HG02763 (cell line): Measurements from ENCODE around the gene ARFIP2.
"Not testable (repeated sequence)": the region's sequence is repeated elsewhere in the genome, so short reads cannot be mapped to it uniquely, and the experiment has no call there.

ENCODE experiments used
- ATAC-seq: cut with Tn5 transposase; IDR thresholded peaks from one replicate; pipeline ENCODE4 v1.9.1; 2021; ENCODE audit warnings: mild to moderate bottlenecking, moderate library complexity; ENCODE audit not compliant: unreplicated experiment

The ARFIP2 gene, protein sequence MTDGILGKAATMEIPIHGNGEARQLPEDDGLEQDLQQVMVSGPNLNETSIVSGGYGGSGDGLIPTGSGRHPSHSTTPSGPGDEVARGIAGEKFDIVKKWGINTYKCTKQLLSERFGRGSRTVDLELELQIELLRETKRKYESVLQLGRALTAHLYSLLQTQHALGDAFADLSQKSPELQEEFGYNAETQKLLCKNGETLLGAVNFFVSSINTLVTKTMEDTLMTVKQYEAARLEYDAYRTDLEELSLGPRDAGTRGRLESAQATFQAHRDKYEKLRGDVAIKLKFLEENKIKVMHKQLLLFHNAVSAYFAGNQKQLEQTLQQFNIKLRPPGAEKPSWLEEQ

DNA sequence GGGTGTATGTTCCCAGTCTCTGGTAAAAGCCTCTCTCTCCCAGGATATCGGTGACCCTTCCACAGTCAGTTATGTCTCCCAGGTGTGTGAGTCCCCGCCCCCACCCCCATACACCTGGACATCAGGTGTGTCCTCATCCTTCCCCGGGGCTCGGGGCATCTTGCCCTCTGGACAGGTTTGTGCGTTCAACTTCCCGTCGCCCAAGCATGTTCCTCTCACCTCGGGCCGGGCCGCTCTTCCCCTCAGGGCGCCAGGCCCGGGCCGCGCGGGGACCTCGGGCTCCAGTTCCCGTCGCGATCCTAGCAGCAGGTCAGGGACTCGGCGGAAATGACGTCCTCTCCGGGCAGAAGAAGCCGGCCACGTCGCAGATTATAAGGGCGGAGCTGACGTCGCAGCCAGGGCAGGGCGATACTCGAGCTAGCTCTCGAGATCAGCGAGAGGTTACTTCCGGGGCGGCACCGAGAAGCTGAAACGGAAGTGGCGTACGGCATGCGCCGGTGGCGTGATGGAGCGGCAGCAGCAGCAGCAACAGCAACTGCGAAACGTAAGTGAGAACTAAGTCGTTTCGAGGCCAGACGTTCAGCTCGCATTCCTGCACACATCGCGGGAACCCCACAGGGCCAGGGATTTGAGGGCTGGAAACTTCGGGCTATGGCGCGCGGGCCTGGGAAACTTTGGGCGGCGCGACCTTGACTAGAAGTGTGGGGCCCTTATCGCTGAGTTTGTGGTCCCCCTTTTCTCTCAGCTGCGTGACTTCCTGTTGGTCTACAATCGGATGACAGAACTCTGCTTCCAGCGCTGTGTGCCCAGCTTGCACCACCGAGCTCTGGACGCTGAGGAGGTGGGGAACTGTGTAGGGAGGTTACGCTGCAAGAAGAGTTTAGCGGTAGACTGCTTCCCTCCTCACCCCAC, at the start of gene ARFIP2, which contains the start of gene TIMM10B:
Gene ARFIP2 (minus strand): TSS at position 320 of the 912 bp plus-strand sequence. CDS start 910 bp downstream, outside the sequence.
Gene TIMM10B (plus strand): TSS at position 490 of the 912 bp plus-strand sequence. CDS start 16 bp downstream, at position 506.
- peak; percentile 99 for ATAC-seq

DNA sequence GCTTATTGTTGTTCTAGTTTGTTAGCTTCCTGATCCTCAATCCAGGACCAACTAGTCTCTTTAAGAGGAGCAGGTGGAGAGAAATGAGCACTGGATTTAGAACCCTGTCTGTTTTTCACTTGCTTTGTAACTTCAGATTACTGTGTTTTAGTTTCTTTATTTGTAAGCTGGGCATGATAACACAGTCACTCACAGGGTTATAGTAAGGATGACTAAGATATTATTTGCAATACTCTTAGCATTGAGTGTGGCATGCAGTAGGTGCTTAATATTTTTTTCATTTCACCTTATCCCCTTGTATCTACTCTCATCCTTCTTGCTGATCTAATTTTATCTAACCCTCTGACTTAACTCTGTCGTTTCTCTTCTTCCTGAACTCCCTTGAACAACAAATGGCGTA, 49.7 kb upstream of the ARFIP2 start:
- no peak for ATAC-seq

DNA sequence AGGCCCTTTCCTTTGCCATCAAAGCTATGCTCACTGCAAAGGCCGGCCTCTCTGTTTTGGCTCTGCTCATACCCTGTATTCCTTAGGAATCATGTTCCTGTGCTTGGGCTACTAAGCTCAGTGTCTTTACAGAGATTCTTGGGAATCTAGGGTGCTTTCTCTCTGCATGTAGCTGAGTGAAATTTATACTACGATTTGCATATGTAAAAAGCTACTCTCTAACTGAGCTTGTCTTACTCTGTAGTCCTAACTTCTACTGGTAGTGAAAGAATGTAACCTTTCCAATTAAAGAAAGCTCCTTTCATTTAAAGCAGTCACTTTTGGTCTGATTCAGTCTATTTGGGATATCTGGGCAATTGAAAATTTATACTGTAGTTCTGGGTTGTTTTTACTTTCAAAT, 48.1 kb upstream of the ARFIP2 start:
- no peak for ATAC-seq

DNA sequence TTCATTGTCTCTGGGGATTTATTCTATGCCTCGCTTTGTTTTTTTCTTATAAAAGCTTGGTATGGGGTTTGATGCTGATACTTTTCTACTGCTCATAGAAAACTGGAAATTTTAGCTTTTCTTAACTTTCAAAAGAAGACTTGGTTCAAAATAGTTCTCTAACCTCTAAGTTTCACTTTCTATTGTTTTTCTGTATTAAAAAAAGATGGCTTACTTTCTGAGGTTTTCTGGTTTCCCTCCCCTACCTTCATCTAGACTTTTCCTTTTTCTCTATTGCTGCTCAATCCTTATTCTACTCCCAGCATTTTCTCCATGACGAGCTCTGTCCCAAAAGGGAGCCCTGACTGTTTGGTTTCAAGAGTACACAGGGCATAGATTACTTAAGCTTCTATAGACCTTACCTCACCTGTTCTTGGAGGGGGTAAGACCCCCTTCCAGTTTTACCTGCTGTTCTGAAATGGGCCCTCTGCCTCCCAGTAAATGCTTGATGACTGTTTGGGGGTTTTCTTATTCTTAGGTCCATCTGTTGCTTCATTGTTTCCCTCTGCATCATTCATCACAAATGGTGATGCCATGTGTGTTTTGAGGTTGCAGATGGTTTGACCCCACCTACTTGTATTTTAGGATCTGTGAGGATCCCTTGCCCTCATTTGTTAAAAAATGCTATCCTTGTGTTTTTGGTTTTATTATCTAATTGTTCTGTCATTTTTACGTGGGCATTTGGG, 45.4 kb upstream of the ARFIP2 start:
- peak; percentile 59 for ATAC-seq

DNA sequence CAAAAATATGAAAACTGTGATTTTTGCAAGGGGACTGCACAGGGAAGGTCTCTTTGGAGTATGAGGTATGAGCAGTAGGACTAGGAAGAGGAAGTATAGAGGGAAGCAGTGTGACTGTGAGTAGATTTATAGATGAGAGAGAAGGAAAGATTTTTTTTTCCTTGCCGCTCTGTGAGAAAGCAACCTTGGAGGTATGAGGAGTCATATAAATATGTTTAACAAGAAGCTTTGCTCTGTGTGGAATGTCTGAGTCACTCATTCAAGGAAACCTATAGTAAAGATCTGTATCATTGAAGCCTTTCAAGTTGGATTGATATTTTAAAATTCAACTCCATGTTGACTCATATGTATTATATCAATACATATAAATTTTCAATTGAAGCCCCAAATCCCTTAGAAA, 42.1 kb upstream of the ARFIP2 start:
- no peak for ATAC-seq

DNA sequence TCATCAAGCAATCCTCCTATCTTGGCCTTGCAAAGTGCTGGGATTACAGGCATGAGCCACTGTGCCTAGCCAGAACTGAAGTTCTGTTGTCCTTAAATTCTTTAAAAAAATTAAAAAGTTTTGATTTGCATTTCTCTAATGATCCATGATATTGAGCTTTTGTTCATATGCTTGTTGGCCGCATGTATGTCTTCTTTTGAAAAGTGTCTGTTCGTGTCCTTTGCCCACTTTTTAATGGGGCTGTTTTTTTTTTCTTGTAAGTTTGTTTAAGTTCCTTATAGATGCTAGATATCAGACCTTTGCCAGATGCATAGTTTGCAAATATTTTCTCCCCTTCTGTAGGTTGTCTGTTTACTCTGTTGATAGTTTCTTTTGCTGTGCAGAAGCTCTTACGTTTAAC, 40.8 kb upstream of the ARFIP2 start:
- ATAC-seq: not testable (repeated sequence)

DNA sequence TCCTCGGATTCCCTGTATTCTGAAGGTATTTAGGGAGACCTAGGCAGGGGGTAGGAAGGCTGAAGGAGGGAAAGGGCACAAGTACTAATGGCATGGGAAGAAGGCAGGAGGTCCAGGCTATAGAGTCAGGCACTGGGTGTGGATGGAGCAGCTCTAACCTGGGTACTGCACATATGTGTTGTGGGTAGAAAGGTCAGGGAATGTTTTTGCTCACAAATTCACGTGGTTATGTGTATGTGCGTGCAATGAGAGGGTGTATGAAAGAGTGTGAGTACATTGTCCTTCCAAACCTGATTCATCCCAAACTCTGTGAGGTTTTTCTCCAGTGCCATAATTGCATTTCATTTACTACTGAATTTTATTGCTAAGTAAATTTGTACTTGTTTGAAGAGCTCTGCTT, 39.1 kb upstream of the ARFIP2 start:
- ATAC-seq: no peak

DNA sequence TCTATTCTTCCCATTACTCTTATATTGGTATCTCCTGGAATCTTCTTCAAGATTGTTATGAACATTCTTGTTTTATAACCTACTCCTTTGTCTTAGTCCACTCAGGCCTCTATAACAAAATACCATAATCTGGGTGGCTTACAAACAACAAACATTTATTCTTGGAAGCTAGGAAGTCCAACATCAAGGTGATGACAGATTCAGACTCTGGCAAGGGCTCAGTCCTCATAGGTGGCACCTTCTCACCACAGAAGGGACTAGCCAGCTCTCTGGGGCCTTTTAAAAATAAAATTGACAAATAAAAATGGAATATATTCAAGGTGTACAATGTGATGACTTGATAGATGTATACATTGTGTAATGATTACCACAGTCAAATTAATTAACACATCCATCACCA, 35.7 kb upstream of the ARFIP2 start:
- ATAC-seq: no peak

DNA sequence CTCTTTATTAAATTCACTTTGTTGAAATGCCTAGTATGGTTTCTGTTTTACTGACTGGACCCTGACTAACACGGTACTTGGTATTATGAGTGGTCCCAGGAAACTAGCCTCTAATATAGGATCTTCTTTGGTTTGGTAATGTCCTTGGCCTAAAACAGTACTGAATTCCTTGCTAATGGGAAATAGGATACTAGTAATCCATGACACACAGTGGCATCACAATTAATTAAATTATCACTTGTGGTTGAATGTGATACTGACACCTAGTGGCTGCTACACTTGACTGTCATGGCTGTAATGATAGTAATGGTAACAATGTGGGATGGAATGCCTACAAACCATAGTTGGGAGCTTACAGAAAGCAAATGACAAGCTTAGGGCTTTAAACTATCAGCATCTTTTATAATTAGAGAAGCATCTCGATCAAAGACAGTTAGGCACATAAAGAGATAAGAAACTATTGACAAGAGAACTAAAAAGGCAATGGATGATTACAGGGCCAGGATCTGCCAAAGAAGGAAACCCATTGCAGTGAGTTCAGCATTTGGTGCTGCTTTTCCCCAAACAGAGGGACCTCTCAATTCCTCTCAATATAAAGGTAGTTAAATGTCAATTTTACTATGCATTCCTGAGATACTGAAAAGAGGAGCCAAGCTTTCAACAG, 24.6 kb upstream of the ARFIP2 start:
- ATAC-seq: no peak

DNA sequence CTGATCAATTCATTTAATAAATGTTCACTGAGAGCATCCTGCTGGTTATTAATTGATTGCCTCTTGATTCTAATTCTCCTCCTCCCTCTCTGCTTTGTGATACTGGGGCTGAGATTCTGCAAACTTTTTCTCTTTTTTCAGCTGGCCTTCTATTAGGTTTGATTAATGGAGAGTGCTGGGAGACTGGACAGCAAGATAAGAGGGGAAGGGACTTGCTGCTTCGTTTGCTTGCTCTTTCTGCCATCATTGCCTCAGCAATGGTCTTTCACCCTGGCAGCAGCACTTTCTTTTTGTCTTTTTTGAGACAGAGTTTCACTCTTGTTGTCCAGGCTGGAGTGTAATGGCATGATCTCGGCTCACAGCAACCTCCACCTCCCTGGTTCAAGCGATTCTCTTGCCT, 23.0 kb upstream of the ARFIP2 start:
- no peak for ATAC-seq

DNA sequence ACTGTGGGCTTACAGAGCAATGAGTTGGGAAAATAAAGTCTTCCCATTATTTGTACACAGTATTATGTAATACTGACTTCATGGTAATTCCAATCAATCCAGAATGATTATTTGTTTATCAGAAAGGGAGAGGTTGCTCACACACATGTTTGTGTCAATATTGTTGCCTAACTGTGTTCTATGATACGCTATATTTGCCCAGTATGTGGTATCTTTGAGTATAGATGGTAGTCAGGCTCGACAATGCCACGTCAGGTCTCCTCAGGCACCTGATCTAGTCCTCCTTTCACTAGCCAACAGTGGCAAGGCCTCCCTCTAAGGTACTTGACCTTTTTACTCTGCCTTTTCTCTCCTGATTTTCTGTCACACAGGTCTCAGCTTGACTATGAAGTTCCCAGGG, 21.3 kb upstream of the ARFIP2 start:
- ATAC-seq: no peak

DNA sequence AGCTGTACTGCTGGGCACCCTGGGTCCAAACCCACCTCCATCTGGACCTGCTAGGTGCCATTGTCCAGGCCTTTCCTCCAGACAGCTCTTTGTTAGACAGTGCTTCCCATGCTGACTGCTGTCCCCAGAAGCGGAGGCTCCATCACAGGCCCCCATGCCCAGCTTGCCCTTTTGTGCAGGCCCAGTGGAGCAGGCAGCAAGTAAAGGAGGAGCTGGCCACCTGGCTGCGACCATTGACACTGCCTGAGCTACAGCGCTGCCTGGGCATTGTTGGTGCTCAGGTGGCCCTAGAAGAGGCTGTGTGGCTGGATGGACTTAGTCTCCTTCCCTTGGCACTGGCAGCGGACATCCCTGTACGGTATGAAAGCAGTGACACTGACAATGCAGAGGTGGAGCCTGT, 17.4 kb upstream of the ARFIP2 start:
- no peak for ATAC-seq

DNA sequence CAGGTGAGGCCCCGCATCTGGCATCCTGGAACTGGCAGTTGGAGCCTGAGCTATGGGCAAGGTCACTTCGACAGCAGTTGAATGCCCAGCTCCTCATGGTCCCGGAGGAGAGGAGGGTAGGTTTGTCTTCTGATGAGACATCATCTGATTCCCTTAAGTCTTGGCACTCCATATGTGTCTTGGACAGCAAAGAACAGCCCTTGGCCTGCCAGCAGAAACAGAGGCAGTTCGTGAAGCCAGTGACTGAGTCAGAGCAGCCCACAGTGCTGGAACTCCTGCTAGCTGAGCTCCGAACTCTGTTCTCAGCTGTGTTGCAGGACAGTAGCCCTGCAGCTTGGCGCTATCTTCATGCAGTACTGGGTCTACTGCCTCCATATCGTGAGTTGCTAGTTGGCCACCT, 17.0 kb upstream of the ARFIP2 start:
- ATAC-seq: no peak

DNA sequence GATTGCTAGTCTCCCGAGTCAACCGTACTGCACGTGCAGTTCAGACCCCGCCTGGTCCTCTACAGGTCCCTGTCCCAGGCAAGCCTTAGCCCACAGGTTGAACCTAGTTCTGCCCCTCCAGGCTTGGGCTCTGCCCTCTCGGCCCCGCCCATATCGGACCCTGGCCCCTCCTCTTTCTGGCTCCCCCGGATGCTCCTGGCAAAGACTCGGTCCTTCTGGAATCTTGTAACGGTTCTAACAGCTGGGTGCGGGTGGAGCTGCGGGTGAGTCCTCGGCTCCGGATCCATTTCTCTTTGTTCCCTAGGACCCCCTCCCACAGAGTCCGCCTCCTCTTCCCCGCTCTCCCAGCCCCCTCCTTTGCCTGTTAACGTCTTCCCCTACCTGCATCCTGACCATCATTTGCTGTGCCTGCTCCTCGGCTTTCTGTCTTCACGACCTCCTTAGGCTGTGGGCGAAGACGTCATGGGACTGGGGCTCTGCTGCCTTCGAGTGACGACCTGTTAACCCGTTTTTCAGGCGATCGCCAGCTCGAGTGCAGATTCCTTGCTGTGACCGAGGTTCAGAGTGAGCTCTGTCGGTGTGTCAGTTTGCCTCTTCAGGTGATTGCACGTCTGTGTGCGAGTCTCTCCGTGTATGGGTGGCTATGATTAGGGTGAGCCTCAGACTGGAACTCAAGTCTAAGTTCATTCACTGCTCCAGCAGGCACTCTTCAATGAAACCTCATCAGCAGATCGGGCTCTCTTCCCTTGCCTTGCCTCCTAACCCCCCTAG, 16.1 kb upstream of the ARFIP2 start, which contains the start of gene DNHD1:
Gene DNHD1 (plus strand): TSS at position 212 of the 771 bp plus-strand sequence. CDS start 936 bp downstream, outside the sequence.
- ATAC-seq: no peak

DNA sequence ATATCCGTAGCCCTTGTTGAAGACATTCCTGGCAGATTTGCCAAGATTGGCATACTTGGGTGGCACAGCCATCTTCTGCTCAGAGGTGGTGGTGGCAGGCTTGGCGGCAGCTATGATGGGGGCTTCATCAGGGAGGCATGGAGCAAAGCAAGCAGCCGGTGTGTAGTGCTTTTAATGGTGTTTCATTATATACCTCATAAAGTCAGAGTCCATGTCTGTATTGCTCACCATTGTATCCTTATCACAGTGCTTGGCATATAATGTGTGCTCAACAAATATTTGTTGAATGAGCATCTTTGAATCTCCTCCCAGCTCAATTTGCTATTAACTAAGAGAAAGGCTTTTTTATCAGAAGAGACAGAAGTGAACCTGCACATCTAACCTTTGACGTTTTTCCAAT, 8.2 kb upstream of the ARFIP2 start:
- ATAC-seq: no peak

DNA sequence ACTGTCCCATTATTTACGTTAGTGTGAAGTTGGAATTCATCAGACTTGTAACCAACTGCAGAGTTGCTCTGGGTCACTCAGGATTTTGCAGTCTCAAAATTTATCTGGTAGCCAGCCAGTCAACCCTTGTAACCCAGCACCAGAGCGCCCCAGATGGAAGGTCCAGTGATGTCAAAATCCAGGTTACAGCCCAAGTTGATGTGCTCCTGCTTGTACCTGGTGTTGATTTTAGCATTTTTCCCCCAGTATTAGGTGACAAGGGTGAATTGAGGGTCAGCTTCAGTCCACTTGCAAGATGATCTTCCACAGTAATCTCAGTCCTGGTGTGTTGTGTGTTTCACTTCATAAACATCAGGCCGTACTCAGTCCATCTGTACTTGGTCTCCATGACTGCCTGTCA, 7.7 kb upstream of the ARFIP2 start:
- ATAC-seq: no peak

DNA sequence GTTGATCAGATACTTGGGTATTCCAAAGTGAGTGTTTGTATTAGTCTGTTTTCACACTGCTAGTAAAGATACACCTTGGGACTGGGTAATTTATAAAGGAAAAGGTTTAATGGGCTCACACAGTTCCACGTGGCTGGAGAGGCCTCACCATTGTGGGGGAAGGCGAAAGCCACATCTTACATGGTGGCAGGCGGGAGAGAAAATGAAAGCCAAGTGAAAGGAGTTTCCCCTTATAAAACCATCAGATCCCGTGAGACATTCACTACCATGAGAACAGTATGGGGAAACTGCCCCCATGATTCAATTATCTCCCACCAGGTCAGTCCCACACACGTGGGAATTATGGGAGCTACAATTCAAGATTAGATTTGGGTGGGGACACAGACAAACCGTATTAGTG, 7.2 kb upstream of the ARFIP2 start:
- no peak for ATAC-seq

DNA sequence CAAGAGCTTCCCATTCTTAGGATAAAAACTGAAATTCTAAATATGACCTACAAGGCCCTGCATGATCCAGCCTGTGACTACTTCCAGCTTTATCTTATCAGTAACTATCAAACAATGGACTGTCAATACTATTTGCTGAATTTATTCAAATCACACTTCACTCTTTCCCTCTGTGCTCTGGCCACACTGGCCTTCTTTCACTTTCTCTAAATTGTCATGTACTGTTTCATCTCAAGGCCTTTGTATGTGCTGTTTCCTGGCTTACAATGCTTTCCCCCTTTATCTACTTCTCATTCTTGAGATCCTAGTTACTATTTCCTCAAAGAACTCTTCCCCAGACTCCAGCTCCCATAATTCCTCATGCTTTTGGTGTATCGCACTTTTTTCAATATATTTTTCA, 5.8 kb upstream of the ARFIP2 start:
- no peak for ATAC-seq

DNA sequence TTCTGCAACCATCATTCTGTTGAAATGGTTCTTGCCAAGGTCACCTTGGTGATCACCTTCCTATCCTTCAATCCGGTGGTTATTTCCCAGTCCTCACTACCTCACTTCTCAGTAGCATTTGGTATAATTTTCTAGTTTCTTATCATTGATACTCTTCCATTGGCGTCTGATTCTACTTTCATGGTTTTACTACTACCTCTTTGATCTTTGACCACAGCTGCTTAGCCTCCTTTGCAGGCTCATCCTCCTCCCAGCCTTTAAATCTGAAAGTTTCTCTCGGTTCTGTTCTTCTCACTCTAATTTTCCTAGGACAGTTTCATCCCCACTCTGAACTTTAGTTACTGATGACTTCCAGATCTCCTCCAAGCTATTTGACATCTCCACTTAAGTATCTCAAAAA, 5.1 kb upstream of the ARFIP2 start:
- no peak for ATAC-seq

DNA sequence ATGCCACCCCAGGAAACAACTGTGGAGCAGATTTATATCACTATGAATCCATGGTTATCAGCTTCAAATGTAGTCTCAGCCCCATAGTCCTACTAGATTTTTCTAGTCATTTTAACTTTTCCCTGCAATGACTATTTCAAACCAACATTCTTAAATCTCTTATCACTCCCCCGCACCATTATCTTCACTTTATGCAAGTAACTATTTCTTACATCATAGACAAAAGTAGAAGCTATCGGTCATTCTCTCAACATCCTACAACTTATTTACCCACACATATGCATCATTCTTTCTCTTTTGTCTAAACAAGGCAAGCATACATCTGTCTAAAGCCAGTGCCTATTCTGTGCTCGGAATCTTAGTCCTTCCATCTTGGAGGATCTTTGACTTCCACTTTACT, 4.5 kb upstream of the ARFIP2 start:
- ATAC-seq: no peak
